GM12878 (cell line): ENCODE data around the gene CXXC5.

Experiments
- BHLHE40 ChIP-seq, 2 experiments: fragments of 450-650 bp in 1 of 2; IDR thresholded peaks; 2 replicates each; pipeline ENCODE4 v1.6.1; 2011 to 2017; ENCODE audit warnings: low read depth in 2 of 2, borderline replicate concordance in 1 of 2, improper control_type of control experiment in 1 of 2, low read length in 1 of 2, mild to moderate bottlenecking in 1 of 2
- FOXM1 ChIP-seq: IDR thresholded peaks from 2 replicates; pipeline ENCODE4 v1.6.1; 2012; ENCODE audit warnings: low read depth, mild to moderate bottlenecking, inconsistent platforms, low read length, moderate library complexity
- NFIC ChIP-seq: IDR thresholded peaks from 2 replicates; pipeline ENCODE4 v1.6.1; 2012; ENCODE audit warnings: low read depth, mild to moderate bottlenecking, inconsistent platforms, low read length, moderate library complexity
- SMC3 ChIP-seq: IDR thresholded peaks from 2 replicates; pipeline ENCODE4 v1.6.1; 2011; ENCODE audit warnings: low read length, improper control_type of control experiment, borderline replicate concordance
- ZZZ3 ChIP-seq: IDR thresholded peaks from 2 replicates; pipeline ENCODE4 v1.6.1; 2011; ENCODE audit warnings: low read depth; ENCODE audit not compliant: control insufficient read depth, insufficient read length
- TF ChIP-seq, protein P1 (sequence below), 3 experiments: IDR thresholded peaks in 2 of 3; conservative IDR thresholded peaks in 1 of 3; 2 replicates each; pipeline ENCODE4 v1.5.1; 2011; ENCODE audit warnings: low read depth in 3 of 3, low read length in 3 of 3, mild to moderate bottlenecking in 3 of 3, control low read depth in 2 of 3, moderate library complexity in 2 of 3, inconsistent platforms in 1 of 3, mixed read lengths in 1 of 3; ENCODE audit not compliant: control insufficient read depth in 2 of 3, insufficient read depth in 1 of 3; ENCODE audit errors: extremely low read depth in 1 of 3

- TF ChIP-seq ZZZ3 (no peak), BHLHE40 (IDR thresholded peaks at IDR 0.05; ENCODE audit: borderline replicate concordance in 1 of 2, low read depth in 2 of 2, low read length in 1 of 2) (no peak), FOXM1 (no peak), SMC3 (no peak), NFIC (no peak)
- TF ChIP-seq, protein P1, sequence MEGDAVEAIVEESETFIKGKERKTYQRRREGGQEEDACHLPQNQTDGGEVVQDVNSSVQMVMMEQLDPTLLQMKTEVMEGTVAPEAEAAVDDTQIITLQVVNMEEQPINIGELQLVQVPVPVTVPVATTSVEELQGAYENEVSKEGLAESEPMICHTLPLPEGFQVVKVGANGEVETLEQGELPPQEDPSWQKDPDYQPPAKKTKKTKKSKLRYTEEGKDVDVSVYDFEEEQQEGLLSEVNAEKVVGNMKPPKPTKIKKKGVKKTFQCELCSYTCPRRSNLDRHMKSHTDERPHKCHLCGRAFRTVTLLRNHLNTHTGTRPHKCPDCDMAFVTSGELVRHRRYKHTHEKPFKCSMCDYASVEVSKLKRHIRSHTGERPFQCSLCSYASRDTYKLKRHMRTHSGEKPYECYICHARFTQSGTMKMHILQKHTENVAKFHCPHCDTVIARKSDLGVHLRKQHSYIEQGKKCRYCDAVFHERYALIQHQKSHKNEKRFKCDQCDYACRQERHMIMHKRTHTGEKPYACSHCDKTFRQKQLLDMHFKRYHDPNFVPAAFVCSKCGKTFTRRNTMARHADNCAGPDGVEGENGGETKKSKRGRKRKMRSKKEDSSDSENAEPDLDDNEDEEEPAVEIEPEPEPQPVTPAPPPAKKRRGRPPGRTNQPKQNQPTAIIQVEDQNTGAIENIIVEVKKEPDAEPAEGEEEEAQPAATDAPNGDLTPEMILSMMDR (IDR thresholded peaks at IDR 0.05 in 2 of 3, conservative IDR thresholded peaks at IDR 0.05 in 1 of 3; ENCODE audit: control insufficient read depth in 2 of 3, extremely low read depth in 1 of 3, insufficient read depth in 1 of 3, low read depth in 3 of 3, low read length in 3 of 3) = no peak
Measured at GRCh38 chr5:139725073-139725830, 77.1 kb downstream of the CXXC5 start.
